Activated CD8-positive, alpha-beta memory T cell treated with anti-CD3 and anti-CD28 coated beads for 24 hours (primary cell): Measurements from ENCODE around the gene GALNT10.
"Not testable (repeated sequence)": the region's sequence is repeated elsewhere in the genome, so short reads cannot be mapped to it uniquely, and the experiment has no call there.

Experiments
- DNase-seq: peaks from one replicate; pipeline ENCODE4 v3.0.0-alpha.2; 2020

Gene GALNT10

GRCh38 chr5:154190595-154191304, at the start of gene GALNT10:
TSS of gene GALNT10 (plus strand) at chr5:154190733. CDS start at chr5:154190867, 134 bp downstream.
- DNase-seq: no peak

GRCh38 chr5:154141745-154142221, 48.8 kb upstream of the GALNT10 start:
- no peak for DNase-seq

- DNase-seq: no peak
Measured at GRCh38 chr5:154143211-154143641, 47.3 kb upstream of the GALNT10 start.

- no peak for DNase-seq
Measured at GRCh38 chr5:154145268-154145667, 45.3 kb upstream of the GALNT10 start.

GRCh38 chr5:154146409-154146808, 44.1 kb upstream of the GALNT10 start:
- DNase-seq: no peak

GRCh38 chr5:154147666-154148065, 42.9 kb upstream of the GALNT10 start:
- DNase-seq: no peak

- DNase-seq: not testable (repeated sequence)
Measured at GRCh38 chr5:154150471-154150870, 40.1 kb upstream of the GALNT10 start.

GRCh38 chr5:154157483-154158378, 32.8 kb upstream of the GALNT10 start:
- DNase-seq: no peak

- no peak for DNase-seq
Measured at GRCh38 chr5:154158379-154158737, 32.2 kb upstream of the GALNT10 start.

GRCh38 chr5:154159343-154159742, 31.2 kb upstream of the GALNT10 start:
- no peak for DNase-seq

- no peak for DNase-seq
Measured at GRCh38 chr5:154162539-154163151, 27.9 kb upstream of the GALNT10 start.

GRCh38 chr5:154163327-154164248, 26.9 kb upstream of the GALNT10 start:
- no peak for DNase-seq

- no peak for DNase-seq
Measured at GRCh38 chr5:154164249-154164581, 26.3 kb upstream of the GALNT10 start.

GRCh38 chr5:154165886-154166285, 24.6 kb upstream of the GALNT10 start:
- no peak for DNase-seq

- no peak for DNase-seq
Measured at GRCh38 chr5:154166901-154167791, 23.4 kb upstream of the GALNT10 start.

- DNase-seq: no peak
Measured at GRCh38 chr5:154168395-154168794, 22.1 kb upstream of the GALNT10 start.

GRCh38 chr5:154172785-154173184, 17.7 kb upstream of the GALNT10 start:
- no peak for DNase-seq

- no peak for DNase-seq
Measured at GRCh38 chr5:154174091-154174490, 16.4 kb upstream of the GALNT10 start.

- no peak for DNase-seq
Measured at GRCh38 chr5:154176181-154176580, 14.4 kb upstream of the GALNT10 start.

GRCh38 chr5:154178661-154179060, 11.9 kb upstream of the GALNT10 start:
- no peak for DNase-seq
